Measurements from ENCODE around the gene SH3PXD2A. TPM values are rescaled to one million over a fixed set of nuclear protein-coding genes. Genes with fewer than 3 reads are reported as not detected.
A peak's percentile ranks its signal among the peaks of the same experiment; 100 is the strongest.

Gene SH3PXD2A
- total and polyA plus RNA-seq, 12 donors: 5.7 to 34.5 (median 19.2) TPM

- H3K4me3 ChIP-seq: no peak overlapping the region
- intact Hi-C loops (cut with DNase I): no loop called here
- TF ChIP-seq POLR2A (IDR thresholded peaks at IDR 0.05): no peak
- TF ChIP-seq CTCF (IDR thresholded peaks at IDR 0.05): no peak
- H3K9me3 ChIP-seq (replicated peaks in 1 of 3): no peaks in the 10 kb centered on the region
- H3K36me3 ChIP-seq (replicated peaks in 1 of 2): no peaks in the 10 kb centered on the region
- peaks cover 4 to 6% of the 10 kb centered on the region in 2 donors for H3K4me1 ChIP-seq (replicated peaks in 1 of 2)
- WGBS, 4 donors: 86 to 91% (median 88%) methylated on average over 7 to 8 of the region's 8 CpGs
- no peak for DNase-seq
- no peak overlapping the region for H3K27ac ChIP-seq
- H3K27me3 ChIP-seq: no peaks in the 10 kb centered on the region
These were observed 301.5 kb downstream of the SH3PXD2A start for GRCh38 chr10:103553743-103554487.

GRCh38 chr10:103552856-103553742 lies 302.3 kb downstream of the SH3PXD2A start:
- WGBS, 4 donors: 88 to 91% (median 90%) methylated on average over 8 to 20 of the region's 20 CpGs
- H3K9me3 ChIP-seq (replicated peaks in 1 of 3): no peaks in the 10 kb centered on the region
- no peak for TF ChIP-seq POLR2A (IDR thresholded peaks at IDR 0.05)
- no peak for TF ChIP-seq CTCF (IDR thresholded peaks at IDR 0.05)
- no peak overlapping the region for H3K27ac ChIP-seq
- no peaks in the 10 kb centered on the region for H3K36me3 ChIP-seq (replicated peaks in 1 of 2)
- H3K4me1 ChIP-seq (replicated peaks in 1 of 2): peaks cover 4 to 6% of the 10 kb centered on the region in 2 donors
- H3K27me3 ChIP-seq: no peaks in the 10 kb centered on the region
- H3K4me3 ChIP-seq: no peak overlapping the region
- DNase-seq: no peak
- intact Hi-C loops (cut with DNase I): no loop called here

- peaks cover 4 to 6% of the 10 kb centered on the region in 2 donors for H3K4me1 ChIP-seq (replicated peaks in 1 of 2)
- no peaks in the 10 kb centered on the region for H3K9me3 ChIP-seq (replicated peaks in 1 of 3)
- TF ChIP-seq CTCF (IDR thresholded peaks at IDR 0.05) (no peak), POLR2A (IDR thresholded peaks at IDR 0.05) (no peak)
- intact Hi-C loops (cut with DNase I): no loop called here
- peak overlapping the region in 1 of 5 donors; percentile 29 for H3K27ac ChIP-seq
- H3K27me3 ChIP-seq: no peaks in the 10 kb centered on the region
- H3K4me3 ChIP-seq: no peak overlapping the region
- WGBS, 4 donors: 54 to 58% (median 55%) methylated on average over 7 to 10 of the region's 10 CpGs
- peak in 4 of 7 donors; percentile 30 to 49 (median 38) for DNase-seq
- H3K36me3 ChIP-seq (replicated peaks in 1 of 2): no peaks in the 10 kb centered on the region
These were observed 303.5 kb downstream of the SH3PXD2A start for GRCh38 chr10:103551619-103552602.

All from adrenal gland (tissue), 12 donors.